Fibroblast of mammary gland (primary cell): ENCODE data around the gene CMIP.
A peak's percentile ranks its signal among the peaks of the same experiment; 100 is the strongest.

ENCODE experiments used
- DNase-seq: peaks from one replicate; pipeline ENCODE4 v3.0.0-alpha.2; 2010; ENCODE audit warnings: low read depth
- H3K4me3 ChIP-seq: 2 replicates; pipeline ENCODE4 v1.5.1; 2011; ENCODE audit warnings: low read depth, mild to moderate bottlenecking, low read length, moderate library complexity; ENCODE audit not compliant: control insufficient read depth
- CTCF ChIP-seq: conservative IDR thresholded peaks from 2 replicates; pipeline ENCODE4 v1.5.1; 2011; ENCODE audit warnings: low read depth, low read length, inconsistent platforms; ENCODE audit not compliant: control insufficient read depth, insufficient read depth

Gene CMIP

GRCh38 chr16:81616321-81617020 is 171.9 kb downstream of the CMIP start:
- peak; percentile 22 for DNase-seq
- no peak for TF ChIP-seq CTCF
- H3K4me3 ChIP-seq: no peak overlapping the region

DNA sequence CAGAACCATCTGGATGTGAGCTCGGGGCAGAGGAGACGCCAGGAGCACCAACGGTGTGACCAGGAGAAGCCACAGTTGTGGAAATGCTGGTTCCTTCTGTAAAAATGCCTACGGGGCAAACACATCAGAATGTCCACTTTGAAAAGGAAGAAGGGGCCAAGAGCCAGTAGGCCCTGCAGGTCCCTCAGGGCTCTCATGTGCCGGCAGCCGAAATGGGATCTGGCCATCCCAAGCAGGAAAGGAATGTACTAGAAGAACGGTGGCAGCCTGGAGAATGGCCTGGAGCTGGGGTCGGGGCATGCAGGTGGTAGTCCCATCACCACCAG is 172.4 kb downstream of the CMIP start:
- TF ChIP-seq CTCF: no peak
- no peak for DNase-seq
- no peak overlapping the region for H3K4me3 ChIP-seq

GRCh38 chr16:81618187-81618586 is 173.6 kb downstream of the CMIP start:
- no peak for DNase-seq
- no peak for TF ChIP-seq CTCF
- no peak overlapping the region for H3K4me3 ChIP-seq

GRCh38 chr16:81618661-81619060 is 174.1 kb downstream of the CMIP start:
- DNase-seq: no peak
- TF ChIP-seq CTCF: no peak
- H3K4me3 ChIP-seq: no peak overlapping the region

- DNase-seq: no peak
- no peak overlapping the region for H3K4me3 ChIP-seq
- TF ChIP-seq CTCF: no peak
Observed at GRCh38 chr16:81620029-81620428, 175.4 kb downstream of the CMIP start.

DNA sequence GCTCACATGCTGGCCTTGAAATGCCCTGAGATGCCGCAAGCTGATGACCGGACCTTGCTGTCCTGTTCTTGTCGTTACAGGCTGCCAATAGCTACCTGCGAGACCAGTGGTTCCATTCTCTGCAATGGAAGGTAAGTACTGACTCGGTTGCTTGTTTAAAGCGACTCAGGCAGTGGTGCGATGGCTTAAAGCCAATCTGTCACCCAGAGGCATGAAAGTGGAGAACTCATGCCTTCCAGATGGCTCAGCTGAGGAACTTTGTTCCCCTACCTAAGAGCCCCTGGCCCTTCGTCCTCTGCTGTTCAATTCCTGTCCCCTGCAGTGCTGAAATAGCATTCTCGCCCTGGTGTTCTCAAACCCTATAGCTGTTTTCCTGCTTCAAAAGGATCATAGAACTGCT is 176.2 kb downstream of the CMIP start:
- TF ChIP-seq CTCF: no peak
- no peak overlapping the region for H3K4me3 ChIP-seq
- no peak for DNase-seq

DNA sequence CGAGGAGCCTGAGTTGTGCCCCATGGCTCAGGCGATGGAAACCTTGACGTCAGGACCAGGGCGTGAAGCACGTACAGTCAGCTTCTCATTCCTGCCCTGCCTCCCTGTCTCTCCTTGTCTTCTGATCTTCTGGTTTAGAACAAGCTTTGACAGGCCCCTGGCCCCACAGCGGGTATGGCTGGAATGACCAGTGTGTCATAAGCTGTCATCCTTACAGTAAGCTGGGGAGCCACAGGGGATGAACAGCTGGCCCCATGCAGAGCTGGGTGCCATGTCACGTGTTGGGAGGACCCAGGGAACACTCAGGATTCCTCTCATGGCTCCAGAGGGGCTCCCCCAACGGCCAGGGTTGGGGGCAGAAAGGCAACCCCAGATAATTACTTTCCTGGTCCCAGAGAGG is 176.9 kb downstream of the CMIP start:
- H3K4me3 ChIP-seq: no peak overlapping the region
- TF ChIP-seq CTCF: no peak
- DNase-seq: no peak
